DMS153 treated with DMSO at 0.1 percent for 48 hours (cell line): Measurements from ENCODE around the gene CTNNBIP1.
"Not testable (repeated sequence)": the region's sequence is repeated elsewhere in the genome, so short reads cannot be mapped to it uniquely, and the experiment has no call there.

ENCODE experiments used
- DNase-seq: peaks from one replicate; lab custom pipeline; 2025; ENCODE audit not compliant: unreplicated experiment; lab: John Stamatoyannopoulos, UW

CTNNBIP1 gene, protein sequence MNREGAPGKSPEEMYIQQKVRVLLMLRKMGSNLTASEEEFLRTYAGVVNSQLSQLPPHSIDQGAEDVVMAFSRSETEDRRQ

DNA sequence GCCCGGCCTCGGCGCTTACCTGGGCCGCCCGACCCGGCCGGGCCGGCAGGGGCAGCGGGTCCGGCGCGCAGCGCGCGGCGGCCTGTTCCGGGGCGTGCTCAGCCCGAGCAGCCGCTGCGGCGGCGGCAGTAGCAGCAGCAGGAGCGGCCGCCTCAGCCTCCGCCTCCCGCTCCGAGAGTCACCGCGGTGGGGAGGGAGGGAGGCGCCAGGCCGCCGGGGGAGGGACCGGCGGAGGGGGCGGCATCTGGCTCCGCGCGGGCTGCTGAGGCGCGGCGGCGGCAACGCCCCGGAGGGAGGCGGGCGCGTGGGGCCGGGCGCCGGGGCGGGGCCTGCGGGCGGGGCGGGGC is at the start of gene CTNNBIP1:
Gene CTNNBIP1, minus strand, starts transcription at position 194 of the 347 bp plus-strand sequence. CDS start 38,205 bp downstream, outside the sequence.
- DNase-seq: peak; percentile 97

DNA sequence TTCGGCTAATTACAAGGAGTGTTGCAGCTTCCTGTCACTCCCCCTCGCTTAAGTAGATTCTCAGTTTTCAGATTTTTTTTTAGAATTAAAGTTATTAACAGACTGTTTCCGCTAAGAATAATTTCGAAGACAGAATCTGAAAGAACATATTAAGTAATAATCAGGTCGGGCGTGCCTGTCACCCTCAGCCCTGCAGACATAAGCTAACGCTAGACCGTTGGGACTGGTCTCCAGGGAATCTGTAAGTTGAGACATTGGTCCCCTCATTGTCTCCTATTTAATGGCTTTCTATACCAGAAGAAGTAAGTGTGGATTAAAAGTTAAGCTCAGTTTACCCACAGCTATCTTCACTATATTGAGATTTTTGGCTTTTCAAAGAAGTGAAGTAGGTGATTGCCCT is 47.7 kb upstream of the CTNNBIP1 start:
- no peak for DNase-seq

DNA sequence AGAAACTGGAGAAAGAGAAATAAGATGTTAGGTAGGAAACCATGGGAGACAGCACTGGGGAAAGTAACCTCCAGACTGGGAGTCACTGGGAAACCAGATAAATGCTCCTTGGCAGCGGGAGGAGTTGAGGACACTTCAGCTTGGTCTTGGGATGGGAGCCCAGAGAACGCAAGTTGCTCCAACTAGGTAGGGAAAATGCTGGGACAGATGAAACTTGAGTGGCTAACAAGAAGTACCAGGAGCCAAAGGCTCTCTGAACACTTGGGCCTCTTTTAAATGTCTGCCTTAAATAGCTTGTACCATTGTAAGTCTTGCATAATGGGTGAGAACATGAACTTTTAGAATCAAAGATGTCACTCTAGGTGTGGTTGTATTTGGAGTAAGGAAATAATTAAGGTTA is 36.2 kb upstream of the CTNNBIP1 start:
- DNase-seq: no peak

DNA sequence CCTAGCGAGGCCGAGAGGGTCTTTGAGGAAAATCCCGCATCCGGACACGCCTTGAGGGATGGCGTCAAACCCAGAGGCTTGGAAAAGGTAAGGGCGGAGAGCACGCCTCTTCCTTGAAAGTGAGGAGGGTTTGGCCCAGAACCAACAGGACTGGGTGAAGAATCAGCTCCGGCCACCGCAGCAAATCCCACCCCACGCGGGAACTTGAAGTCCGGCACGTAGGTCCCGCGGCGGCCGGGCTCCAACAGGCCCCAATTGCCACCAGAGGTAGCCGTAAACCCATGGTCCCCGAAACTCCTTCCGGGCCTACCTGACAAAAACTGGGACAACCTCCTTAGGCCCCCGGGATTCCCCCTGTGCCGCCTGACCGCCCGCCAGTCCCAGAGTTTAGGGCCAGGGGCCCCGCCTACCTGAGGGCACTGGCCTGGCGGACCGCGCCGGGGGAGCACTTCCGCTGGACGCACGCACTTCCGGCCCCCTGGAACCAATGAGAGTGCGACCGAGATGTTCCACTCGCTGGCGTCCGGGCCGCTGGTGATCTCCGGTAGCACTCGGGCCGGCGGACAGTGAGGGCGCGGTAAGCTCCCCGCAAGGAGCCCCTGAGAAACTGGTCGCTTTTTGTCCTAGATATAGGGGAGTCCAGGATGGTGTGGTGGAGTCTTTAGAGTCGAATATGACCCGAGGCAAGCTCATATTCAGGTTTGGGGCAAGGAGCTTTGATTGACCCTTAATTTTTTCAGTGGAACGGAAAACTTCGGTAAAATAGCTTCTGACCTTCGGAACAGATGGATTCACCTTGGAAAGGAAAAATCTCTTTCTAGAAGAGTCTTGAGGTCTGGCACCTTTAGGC is 33.1 kb upstream of the CTNNBIP1 start, which contains the start of the genes LZIC and NMNAT1:
Gene LZIC, minus strand, starts transcription at position 453 of the 850 bp plus-strand sequence. CDS start 6,772 bp downstream, outside the sequence.
Gene NMNAT1, plus strand, starts transcription at position 537 of the 850 bp plus-strand sequence. CDS start 28,599 bp downstream, outside the sequence.
- DNase-seq: peak; percentile 91

DNA sequence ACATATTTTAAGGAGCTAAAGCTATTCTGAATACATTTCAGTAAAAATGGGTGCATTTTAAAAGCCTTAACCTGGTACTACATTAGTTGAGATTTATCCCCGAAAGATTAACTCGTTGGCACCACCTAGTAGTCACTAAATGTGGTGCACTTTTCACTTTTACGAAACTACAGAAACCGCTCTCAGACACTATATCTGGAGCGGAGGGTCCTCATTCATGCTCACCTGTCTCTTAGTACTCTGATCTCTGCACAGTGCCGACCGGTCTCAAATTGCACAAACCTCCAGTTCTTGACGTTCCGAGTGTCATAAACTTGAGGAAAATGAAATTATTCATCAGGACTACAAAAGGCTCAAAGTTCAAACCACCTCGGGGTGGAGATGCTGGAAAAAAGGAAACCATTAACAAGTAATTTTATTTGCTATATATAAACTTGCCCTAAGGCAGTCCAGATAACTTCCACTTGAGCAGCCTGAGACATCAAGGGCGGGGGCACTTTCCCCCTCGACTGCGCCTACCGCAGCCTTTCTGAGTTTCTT is 32.4 kb upstream of the CTNNBIP1 start:
- peak; percentile 31 for DNase-seq

DNA sequence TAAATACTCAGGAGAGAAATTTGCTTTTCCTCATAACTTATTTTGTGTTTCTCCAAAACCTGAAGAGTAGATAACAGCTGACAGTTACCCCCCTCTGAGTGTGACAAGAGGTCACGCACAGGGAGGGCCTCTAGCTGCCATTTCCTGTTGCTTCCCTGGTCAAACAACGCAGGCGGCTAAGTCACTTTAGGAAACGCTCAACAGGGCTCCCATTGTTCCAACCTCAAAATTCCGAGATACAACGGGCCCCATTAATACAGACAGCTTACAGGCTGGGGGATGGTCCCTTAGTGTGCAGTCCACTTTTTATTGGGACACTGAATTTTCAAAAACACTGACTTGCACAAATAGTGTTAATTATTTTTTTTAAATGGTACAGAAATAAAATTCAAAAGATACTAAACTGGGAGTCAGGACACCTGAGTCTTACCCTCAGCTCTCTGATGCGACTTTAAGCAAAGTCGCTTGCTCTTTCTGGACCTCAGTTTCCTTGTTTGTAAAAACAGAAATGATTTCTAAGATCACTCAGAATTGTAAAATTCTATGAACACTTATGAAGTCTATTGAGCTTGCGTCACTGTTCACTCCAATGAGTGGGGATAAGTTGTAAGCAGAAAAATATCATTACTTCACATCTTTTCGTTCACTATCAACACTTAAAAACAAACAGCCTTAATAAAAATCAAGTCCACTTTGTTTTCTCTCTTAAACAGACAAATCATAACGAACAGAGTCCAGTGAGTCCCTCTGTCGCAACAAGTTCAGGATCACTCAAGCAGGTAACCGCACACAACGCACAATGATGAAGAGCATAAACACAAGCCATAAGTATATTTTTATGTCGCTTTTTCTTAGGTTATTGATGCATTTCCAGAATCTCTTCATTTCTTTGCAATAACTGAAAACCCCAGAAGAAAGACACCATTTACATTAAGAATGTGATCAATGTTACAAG is 19.6 kb upstream of the CTNNBIP1 start:
- DNase-seq: peak; percentile 37

DNA sequence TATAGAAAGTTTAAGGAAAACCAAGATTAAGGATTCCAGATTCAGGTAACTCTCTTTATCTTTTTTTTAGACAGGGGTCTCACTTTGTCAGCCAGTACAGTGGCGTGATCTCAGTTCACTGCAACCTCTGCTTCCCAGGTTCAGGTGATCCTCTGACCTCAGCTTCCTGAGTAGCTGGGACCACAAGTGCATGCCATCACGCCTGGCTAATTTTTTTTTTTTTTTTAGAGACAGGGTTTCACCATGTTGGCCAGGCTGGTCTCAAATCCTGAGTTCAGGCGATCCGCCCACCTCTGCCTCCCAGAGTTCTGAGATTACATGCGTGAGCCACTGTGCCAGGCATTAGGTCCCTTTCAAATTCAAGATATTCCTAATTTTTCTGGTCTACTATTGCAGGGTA is 17.2 kb upstream of the CTNNBIP1 start:
- no peak for DNase-seq

DNA sequence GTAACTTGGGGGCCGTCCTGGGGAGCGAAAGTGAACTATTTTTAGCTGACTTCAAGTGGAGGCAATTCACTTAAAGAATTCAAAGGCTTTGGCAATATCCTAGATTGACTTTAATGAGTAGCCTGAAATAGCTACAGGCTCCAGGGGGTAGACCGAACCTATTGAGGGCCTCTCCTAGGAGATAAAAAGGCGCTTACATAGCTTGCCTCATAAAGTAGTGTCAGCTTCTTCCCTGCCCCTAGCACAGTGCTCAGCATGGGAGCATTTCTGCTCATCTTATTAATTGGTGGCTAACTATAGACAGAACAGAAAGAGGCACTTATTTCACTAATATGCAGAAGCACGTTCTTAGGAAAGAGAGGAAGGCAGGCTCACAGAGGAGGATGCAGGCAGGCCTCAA is 12.3 kb upstream of the CTNNBIP1 start:
- no peak for DNase-seq

DNA sequence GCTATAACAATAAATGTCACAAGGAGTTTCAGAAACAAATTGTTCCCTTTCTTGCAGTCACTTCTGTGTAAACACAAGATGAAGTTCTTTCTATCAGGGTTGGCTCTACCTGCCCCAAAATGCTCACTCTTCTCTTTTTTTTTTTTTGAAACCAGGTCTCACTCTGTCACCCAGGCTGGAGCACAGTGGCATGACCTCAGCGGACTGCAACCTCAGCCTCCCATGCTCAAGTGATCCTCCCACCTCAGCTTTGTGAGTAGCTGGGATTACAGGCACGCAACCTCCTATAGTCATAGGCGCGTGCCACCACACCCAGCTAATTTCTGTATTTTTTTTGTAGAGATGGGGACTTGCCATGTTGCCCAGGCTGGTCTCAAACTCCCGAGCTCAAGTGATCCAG is 10.5 kb upstream of the CTNNBIP1 start:
- no peak for DNase-seq

DNA sequence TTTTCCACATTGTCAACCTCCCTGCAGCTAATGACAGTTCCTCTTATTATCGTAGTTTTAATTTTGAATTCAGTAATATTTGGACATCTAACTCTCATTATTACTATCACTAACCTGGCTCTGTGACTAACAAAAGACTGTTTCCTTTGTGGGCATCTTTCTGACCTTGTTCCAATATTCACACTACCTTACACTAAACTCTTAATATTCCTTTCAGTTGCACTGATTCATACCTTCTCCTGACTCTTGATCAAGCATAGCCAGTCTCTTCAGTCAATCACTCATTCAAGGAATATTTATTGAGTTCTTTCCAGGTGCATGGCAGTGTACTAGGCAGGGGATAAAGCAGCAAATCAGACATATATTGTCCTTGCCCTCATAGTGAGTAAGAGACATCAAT is 7.8 kb upstream of the CTNNBIP1 start:
- no peak for DNase-seq

DNA sequence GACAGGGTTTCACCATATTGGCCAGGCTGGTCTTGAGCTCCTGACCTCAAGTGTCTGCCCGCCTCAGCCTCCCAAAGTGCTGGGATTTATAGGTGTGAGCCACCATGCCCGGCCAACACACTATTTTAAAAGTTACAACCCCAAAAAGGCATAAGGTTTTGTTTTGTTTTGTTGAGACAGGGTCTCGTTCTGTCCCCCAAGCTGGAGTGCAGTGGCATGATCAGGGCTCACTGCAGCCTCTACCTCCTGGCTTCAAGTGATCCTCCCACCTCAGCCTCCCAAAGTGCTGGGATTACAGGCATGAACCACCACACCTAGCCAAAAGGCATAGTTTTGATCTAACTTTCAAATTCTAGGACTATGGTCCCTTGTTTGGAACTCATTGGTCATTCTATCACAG is 7.4 kb upstream of the CTNNBIP1 start:
- DNase-seq: not testable (repeated sequence)

DNA sequence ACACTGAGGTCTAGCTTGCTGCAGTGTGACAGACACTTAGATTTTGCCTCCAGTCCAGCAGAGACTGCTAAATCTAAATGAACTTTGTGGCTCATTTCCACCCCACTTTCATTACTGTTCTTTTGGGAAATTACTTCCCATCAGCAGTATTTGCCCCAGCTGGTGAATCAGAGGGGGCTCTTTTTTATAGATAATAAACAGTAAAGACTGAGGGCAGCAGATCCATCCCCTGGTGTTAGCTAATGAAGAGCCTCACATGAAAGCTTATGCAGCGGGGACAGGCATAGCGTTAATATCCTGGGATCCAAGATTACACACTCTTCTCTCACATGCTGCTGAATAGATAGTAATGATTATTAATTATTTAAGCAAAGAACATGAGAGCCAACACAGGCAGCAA is 6.4 kb upstream of the CTNNBIP1 start:
- DNase-seq: no peak

DNA sequence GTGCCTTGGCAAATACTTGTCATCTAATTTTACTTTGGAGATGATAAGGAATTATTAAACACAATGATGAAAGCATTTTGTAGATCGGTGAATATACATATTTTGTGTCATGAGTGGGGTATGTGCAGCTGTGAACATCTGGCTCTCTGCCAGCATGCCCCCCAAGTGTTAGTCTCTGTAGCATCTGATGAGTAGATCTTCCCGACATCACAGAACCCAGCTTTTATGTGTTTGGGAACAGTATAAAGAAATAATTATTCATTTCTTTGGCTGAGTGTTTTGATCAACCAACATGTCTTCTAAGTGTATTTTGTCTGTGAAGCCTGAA is 4.5 kb upstream of the CTNNBIP1 start:
- no peak for DNase-seq

DNA sequence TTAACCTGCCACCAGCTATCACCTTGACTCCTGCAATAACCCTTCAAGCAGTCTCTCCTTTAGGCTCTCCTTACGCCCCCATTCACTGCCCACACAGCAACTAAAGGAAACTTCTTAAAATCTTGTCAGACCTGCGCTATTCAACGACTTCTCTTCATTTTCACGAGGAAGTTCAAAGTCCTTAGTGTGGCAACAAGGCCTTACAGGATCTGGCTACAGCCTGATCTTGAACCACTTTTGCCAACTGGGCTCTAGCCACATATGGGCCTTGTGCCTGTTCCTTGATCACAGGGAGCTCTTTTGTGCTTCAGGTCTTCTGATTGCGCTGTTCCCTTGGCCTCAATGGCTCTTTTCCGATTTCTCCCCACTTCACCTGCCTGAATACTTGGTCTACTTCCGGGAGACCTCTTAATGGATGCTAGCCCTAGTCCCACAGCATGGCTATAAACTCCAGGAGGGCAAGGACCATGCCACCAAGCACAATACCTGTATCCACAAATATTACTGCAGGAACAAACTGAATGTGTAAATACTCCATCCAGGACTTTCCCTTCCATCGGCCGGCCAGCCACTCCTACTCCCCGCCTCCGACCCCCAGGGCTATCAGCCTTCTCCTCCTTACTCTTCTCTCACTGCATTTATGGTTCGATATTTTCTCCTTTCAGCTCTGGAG is 2.3 kb upstream of the CTNNBIP1 start:
- DNase-seq: no peak

DNA sequence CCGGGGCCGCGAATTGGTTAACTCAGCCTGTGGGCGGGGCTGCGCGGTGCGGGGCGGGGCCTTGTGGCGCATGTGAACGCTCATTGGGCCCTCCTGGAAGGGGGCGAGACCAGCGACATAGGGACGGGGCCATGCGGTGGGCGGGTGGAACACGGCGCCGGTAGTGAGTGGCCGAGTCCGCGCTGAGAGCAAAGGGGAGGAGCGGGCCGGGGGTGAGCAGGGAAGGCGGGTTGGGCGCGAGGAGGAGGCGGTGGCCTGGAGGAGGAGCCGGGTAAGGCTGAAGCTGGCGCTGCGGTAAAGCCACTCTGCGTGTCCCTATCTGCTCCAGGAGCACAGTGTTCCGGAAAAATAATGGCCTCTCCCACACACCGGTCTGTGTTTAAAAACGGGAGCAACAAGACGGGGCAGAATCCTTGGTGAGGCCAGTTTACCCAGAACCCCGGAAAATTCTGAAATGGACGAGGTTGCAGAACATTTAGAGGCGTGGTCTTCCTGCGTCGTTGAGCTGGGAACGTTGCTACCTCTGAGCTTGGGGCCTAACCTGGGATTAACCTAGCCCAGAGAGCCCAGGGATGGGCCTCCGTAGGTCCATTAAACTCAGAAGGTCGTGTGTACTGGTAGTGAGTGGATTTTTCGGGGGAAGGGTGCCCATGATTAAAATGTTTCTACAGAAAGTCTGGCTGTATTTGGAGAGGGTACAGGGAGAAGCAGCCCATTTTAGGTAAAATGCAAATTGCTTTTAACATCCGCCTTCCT is 532 bp upstream of the CTNNBIP1 start:
- peak; percentile 99 for DNase-seq

DNA sequence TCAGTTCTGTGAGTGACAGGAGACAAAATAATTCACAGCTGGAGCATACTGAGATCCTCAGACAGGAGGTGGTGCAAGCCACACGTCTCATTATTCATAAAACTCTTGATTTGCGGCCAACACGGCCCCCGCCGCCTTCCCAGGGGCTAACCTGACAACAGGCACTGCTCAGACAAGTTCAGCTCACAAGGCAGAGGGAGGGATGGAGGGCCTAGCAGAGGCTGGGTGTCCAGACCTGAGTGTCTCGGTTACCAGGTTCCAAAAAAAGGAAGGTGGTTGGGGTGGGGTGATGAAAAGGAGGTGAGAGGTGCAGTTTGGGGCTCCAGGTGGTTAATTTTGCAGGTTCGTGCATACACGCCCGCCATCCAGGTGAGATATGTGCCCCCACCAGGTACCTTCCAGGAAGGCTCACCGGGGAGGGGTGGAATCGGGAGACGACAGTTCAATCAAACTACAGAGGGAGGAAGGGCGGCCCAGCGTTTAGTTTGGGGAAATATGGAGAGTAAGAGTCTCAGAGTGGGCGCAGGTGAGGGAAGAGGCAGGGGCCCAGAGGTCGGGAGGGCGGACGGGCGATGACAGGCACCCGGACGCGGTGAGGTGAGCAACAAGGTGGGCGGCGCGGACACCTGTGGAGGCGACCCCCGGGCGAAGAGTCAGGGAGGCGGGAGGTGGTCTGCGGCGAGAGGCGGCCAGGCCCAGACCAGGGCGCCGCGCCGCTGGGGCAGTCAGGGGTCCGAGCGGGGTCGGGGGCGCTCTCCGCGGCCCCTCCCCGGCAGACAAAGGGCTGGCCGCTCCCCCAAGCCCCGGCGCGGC is 629 bp downstream of the CTNNBIP1 start:
- no peak for DNase-seq

DNA sequence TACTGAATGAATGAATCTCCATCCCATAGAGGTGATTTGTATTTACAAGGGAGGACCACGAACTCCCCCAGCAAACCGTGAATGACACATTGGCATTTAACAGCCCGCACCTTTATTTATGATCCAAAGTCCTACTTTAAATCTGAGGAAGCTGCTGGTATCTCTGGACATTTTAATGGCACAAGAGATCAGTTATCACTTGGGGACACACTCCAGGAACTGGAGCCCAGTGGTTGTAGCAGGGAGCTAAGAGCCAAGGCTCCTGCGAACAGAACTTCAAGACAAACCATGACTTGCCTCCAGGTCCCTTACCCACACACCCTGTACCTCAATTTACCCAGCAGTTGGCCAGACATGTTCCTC is 1.2 kb downstream of the CTNNBIP1 start:
- no peak for DNase-seq

DNA sequence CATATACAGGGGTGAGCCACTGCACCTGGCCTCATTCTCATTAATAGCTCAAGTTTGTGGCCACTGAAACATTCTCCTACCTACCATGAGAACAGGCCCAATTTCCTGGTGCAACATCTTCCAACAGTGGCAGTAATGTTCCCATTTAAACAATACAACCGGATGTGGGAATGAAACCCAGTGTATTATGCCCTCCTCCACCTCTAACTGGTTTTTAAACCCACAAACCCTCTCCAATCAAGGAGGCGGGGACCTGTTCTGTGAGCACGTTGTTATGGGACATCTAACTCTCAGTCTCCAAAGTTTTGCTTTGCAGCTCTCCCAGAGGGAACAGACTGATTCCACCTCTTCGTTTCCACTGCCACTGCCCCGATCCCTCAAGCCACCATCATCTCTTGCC is 2.6 kb downstream of the CTNNBIP1 start:
- DNase-seq: no peak

DNA sequence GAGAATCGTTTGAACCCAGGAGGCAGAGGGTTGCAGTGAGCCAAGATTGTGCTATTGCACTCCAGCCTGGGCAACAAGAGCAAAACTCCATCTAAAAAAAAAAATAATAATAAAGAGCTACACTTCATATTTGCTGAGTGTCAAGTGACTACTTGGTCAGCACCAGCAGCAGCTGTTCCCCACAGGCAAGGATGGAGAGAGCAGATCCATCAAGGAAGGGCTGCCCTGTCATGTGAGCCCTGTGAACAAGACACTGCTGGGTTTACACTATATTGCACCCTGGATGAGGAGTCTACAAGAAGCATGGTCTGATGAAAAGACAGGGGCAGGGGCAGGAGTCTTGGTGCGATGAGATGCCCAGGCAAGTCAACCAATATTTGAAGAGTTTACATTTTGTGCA is 3.6 kb downstream of the CTNNBIP1 start:
- no peak for DNase-seq
